ENCODE measurements around the gene IGSF3.

DNA sequence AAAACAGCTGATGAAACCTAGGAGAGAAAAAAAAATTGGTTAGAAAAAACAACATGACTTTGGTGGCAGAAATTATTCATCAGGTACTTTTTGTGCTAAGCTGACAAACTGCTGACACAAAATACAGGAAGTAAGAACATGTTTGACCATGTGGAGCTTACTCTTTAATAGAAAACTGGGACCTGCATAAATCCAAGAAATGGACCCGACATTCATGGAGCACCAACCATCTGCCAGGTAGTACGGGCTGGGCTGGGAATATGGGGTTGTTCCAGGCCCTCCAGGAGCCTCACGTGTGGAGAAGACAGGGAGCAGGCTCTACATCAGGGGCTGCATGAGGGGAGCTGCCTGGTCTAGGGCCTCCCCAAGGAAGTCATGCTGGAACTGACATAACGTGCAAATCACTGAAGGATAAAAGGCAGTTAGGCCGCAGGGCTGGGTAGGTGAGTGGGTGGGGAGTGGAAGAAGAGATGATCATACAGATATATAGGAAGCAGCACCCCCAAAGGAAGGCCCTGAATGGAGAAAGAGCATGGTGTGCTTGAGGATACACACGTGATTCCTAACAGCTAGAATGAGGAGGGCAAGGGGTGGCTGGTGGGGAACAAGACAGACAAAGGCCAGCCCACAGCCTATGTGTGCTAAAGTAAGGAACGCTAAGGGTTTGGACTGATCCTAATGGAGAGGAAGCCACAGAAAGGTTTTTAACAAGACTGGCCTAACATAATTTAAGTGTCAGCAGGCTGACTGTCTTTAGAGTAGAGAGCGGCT is 122.8 kb downstream of the IGSF3 start:
- no peak for TF ChIP-seq EZH2 (IDR thresholded peaks at IDR 0.05; ENCODE audit: borderline replicate concordance, low read length)
- TF ChIP-seq, protein P1, sequence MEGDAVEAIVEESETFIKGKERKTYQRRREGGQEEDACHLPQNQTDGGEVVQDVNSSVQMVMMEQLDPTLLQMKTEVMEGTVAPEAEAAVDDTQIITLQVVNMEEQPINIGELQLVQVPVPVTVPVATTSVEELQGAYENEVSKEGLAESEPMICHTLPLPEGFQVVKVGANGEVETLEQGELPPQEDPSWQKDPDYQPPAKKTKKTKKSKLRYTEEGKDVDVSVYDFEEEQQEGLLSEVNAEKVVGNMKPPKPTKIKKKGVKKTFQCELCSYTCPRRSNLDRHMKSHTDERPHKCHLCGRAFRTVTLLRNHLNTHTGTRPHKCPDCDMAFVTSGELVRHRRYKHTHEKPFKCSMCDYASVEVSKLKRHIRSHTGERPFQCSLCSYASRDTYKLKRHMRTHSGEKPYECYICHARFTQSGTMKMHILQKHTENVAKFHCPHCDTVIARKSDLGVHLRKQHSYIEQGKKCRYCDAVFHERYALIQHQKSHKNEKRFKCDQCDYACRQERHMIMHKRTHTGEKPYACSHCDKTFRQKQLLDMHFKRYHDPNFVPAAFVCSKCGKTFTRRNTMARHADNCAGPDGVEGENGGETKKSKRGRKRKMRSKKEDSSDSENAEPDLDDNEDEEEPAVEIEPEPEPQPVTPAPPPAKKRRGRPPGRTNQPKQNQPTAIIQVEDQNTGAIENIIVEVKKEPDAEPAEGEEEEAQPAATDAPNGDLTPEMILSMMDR (conservative IDR thresholded peaks at IDR 0.05 in 1 of 2, IDR thresholded peaks at IDR 0.05 in 1 of 2; ENCODE audit: extremely low read depth in 1 of 2, insufficient read depth in 1 of 2, low read depth in 1 of 2, low read length in 2 of 2), result no peak
